AG04449 (cell line): ENCODE results near the gene RTF2.
"Not testable (repeated sequence)": the region's sequence is repeated elsewhere in the genome, so short reads cannot be mapped to it uniquely, and the experiment has no call there.

Source experiments
- CTCF ChIA-PET: fragments of 350-600 bp; formaldehyde crosslinking; extraction: SDS; loops from one replicate; lab custom pipeline; 2021; ENCODE audit warnings: antibody characterized with exemption; lab: Yijun Ruan, JAX
- POLR2A ChIA-PET: fragments of 400-600, 350-600 bp; formaldehyde crosslinking; extraction: SDS; loops from one replicate; lab custom pipeline; 2020; ENCODE audit warnings: antibody characterized with exemption, inconsistent platforms; lab: Yijun Ruan, JAX
- DNase-seq: peaks from one replicate; pipeline ENCODE4 v3.0.0-alpha.2; 2010; ENCODE audit warnings: low read depth, low spot score
- H3K4me3 ChIP-seq: 2 replicates; pipeline ENCODE4 v1.5.1; 2011; ENCODE audit warnings: low read depth, mild to moderate bottlenecking, control low read depth, low read length
- CTCF ChIP-seq: IDR thresholded peaks from one replicate; pipeline ENCODE4 v1.5.1; 2011; ENCODE audit warnings: mild to moderate bottlenecking, moderate library complexity, low read length, control low read depth, inconsistent platforms; ENCODE audit not compliant: insufficient read depth; ENCODE audit errors: missing control alignments

RTF2 gene

GRCh38 chr20:56518126-56518525 is 49.7 kb downstream of the RTF2 start:
- H3K4me3 ChIP-seq: no peak overlapping the region
- no peak for TF ChIP-seq CTCF
- DNase-seq: no peak
- ChIA-PET CTCF (interaction anchor here (1.4 kb wide), 1 partner anchor 120 kb away, joined by 3 read pairs; no protein-coding TSS in a partner anchor), POLR2A (no interaction called here)

GRCh38 chr20:56518721-56519398 is 50.4 kb downstream of the RTF2 start:
- no peak for TF ChIP-seq CTCF
- ChIA-PET POLR2A (no interaction called here), CTCF (interaction anchor here (1.4 kb wide), 1 partner anchor 120 kb away, joined by 3 read pairs; no protein-coding TSS in a partner anchor)
- no peak overlapping the region for H3K4me3 ChIP-seq
- DNase-seq: no peak

- DNase-seq: no peak
- TF ChIP-seq CTCF: no peak
- no peak overlapping the region for H3K4me3 ChIP-seq
- CTCF ChIA-PET: no interaction called here
- POLR2A ChIA-PET: interaction anchor here (0.7 kb wide), 1 partner anchor 523 kb away, joined by 3 read pairs; no protein-coding TSS in a partner anchor
Observed at GRCh38 chr20:56519551-56519950, 51.1 kb downstream of the RTF2 start.

GRCh38 chr20:56520180-56520579 is 51.8 kb downstream of the RTF2 start:
- POLR2A ChIA-PET: interaction anchor here (0.7 kb wide), 1 partner anchor 522 kb away, joined by 3 read pairs; no protein-coding TSS in a partner anchor

GRCh38 chr20:56520746-56521354 is 52.4 kb downstream of the RTF2 start:
- POLR2A ChIA-PET, CTCF ChIA-PET, H3K4me3 ChIP-seq, DNase-seq: not testable (repeated sequence)

More at GRCh38 chr20:56520180-56520579, 51.8 kb downstream of the RTF2 start:
- CTCF ChIA-PET: no interaction called here
- H3K4me3 ChIP-seq: no peak overlapping the region
- no peak for TF ChIP-seq CTCF
- no peak for DNase-seq

GRCh38 chr20:56522311-56522710 is 53.9 kb downstream of the RTF2 start:
- H3K4me3 ChIP-seq: no peak overlapping the region
- no peak for DNase-seq
- no peak for TF ChIP-seq CTCF
- POLR2A ChIA-PET: no interaction called here
- CTCF ChIA-PET: interaction anchor here (3.1 kb wide), 1 partner anchor 28 kb away, joined by 7 read pairs; no protein-coding TSS in a partner anchor

- POLR2A ChIA-PET: not testable (repeated sequence)
- CTCF ChIA-PET: interaction anchor here (2.0 to 3.1 kb wide), 2 partner anchors 8 to 26 kb away, joined by 7 read pairs; no protein-coding TSS in a partner anchor
Observed at GRCh38 chr20:56524444-56524843, 56.0 kb downstream of the RTF2 start, which contains the start of gene FAM209A. Gene FAM209A (plus strand): TSS chr20:56524744. CDS start chr20:56524809, 65 bp downstream.

More at GRCh38 chr20:56524444-56524843, 56.0 kb downstream of the RTF2 start, which contains the start of gene FAM209A:
- DNase-seq, H3K4me3 ChIP-seq: not testable (repeated sequence)
